ENCODE results near the gene WWOX. TPM values are rescaled to one million over a fixed set of nuclear protein-coding genes. Genes with fewer than 3 reads are reported as not detected.

WWOX gene
- total RNA-seq, 1 experiment from 2014 or later = 15.6 TPM

GRCh38 chr16:78844682-78845081 is 745.2 kb downstream of the WWOX start:
- Histone ChIP-seq H2AK5ac (ENCODE audit: insufficient read length, low read length) (no peak overlapping the region), H3K27ac (ENCODE audit: insufficient read length, low read depth, low read length) (no peak overlapping the region), H2BK20ac (ENCODE audit: low read depth, low read length, poor library complexity, severe bottlenecking) (no peak overlapping the region), H4K8ac (replicated peaks; ENCODE audit: insufficient read length, low read depth, low read length) (no peak overlapping the region), H3T11ph (ENCODE audit: low read length) (no peak overlapping the region), H3K23me2 (ENCODE audit: insufficient read length, low read depth, low read length, poor library complexity, severe bottlenecking) (no peaks in the 10 kb centered on the region), H2BK120ac (ENCODE audit: low read depth, low read length, poor library complexity, severe bottlenecking) (no peak overlapping the region), H3K4ac (ENCODE audit: low read depth, low read length) (no peak overlapping the region), H3K4me2 (ENCODE audit: insufficient read depth, insufficient read length, low read length) (no peak overlapping the region), H3K18ac (ENCODE audit: insufficient read length, low read depth, low read length) (no peak overlapping the region), H4K5ac (ENCODE audit: insufficient read length, low read depth, low read length) (no peak overlapping the region), H3K79me2 (ENCODE audit: insufficient read depth, low read length) (no peaks in the 10 kb centered on the region), H3K79me1 (ENCODE audit: insufficient read depth, low read depth, low read length, poor library complexity, severe bottlenecking) (no peaks in the 10 kb centered on the region), H4K91ac (ENCODE audit: insufficient read length, low read depth, low read length) (no peak overlapping the region), H3K27me3 (ENCODE audit: insufficient read depth, low read length) (no peaks in the 10 kb centered on the region), H3K9ac (ENCODE audit: extremely low read depth, insufficient read length, low read length) (no peak overlapping the region), H2BK5ac (ENCODE audit: insufficient read length, low read length) (no peak overlapping the region), H3K14ac (ENCODE audit: insufficient read depth, low read length) (no peak overlapping the region), H3K9me3 (ENCODE audit: control insufficient read depth, low read depth, low read length) (no peaks in the 10 kb centered on the region), H3K56ac (ENCODE audit: insufficient read length, low read depth, low read length) (no peak overlapping the region), H2BK15ac (ENCODE audit: low read depth, low read length) (no peak overlapping the region), H3K4me1 (ENCODE audit: insufficient read depth, low read length) (no peaks in the 10 kb centered on the region), H3K23ac (ENCODE audit: insufficient read length, low read depth, low read length) (no peak overlapping the region), H2AFZ (ENCODE audit: low read length) (no peak overlapping the region), H4K20me1 (ENCODE audit: control insufficient read depth, insufficient read depth, insufficient read length) (no peaks in the 10 kb centered on the region), H2BK12ac (ENCODE audit: insufficient read length, low read depth, low read length) (no peak overlapping the region)
- no peaks in the 10 kb centered on the region for H3K27me3 Mint-ChIP-seq (ENCODE audit: low read depth)
- no peaks in the 10 kb centered on the region for H3K9me3 Mint-ChIP-seq
- TF ChIP-seq CTCF (conservative IDR thresholded peaks at IDR 0.05) = no peak
- H3K27ac Mint-ChIP-seq = no peak overlapping the region
- WGBS (ENCODE audit: extremely low coverage, insufficient read length, low lambda C conversion rate) = no CpG with 5 or more reads among the region's 7 CpGs
- no peaks in the 10 kb centered on the region for H3K4me1 Mint-ChIP-seq
- no peaks in the 10 kb centered on the region; a peak in 1 of 7 replicates for H3K36me3 Mint-ChIP-seq (ENCODE audit: insufficient read depth in 1 of 3, low read depth in 3 of 3)
- H3K4me3 Mint-ChIP-seq = no peak overlapping the region
- DNase-seq = no peak
